ENCODE results near the gene FN3K. TPM values are rescaled to one million over a fixed set of nuclear protein-coding genes. Genes with fewer than 3 reads are reported as not detected.

FN3K gene
- 10 to 100 TPM in 10 of 12 donors, 1 to 10 TPM in 1, not detected in 1; 9.9 to 22.2 (median 15.5) TPM for polyA plus RNA-seq (ENCODE audit: insufficient read length in 12 of 12)
- long read RNA-seq, donor 1, transcript FN3K-201 (6 exons, 1,434 nt): major isoform, 28 of 49 reads
- long read RNA-seq, donor 1, partial matches to known transcripts: 20 of 49 reads
- long read RNA-seq, donor 1, other reads (novel, unspliced or antisense): 0 of 49 reads
- long read RNA-seq, donor 2, partial matches to known transcripts: 0 of 4 reads
- long read RNA-seq, donor 2, other reads (novel, unspliced or antisense): 0 of 4 reads
- long read RNA-seq, donor 3, partial matches to known transcripts: 0 of 4 reads
- long read RNA-seq, donor 3, other reads (novel, unspliced or antisense): 0 of 4 reads
- long read RNA-seq, donor 4: 0 reads
- long read RNA-seq, donor 5, transcript FN3K-201 (6 exons, 1,434 nt): major isoform, 8 of 9 reads
- long read RNA-seq, donor 5, partial matches to known transcripts: 0 of 9 reads
- long read RNA-seq, donor 5, other reads (novel, unspliced or antisense): 0 of 9 reads
- long read RNA-seq, donor 6, partial matches to known transcripts: 0 of 3 reads
- long read RNA-seq, donor 6, other reads (novel, unspliced or antisense): 0 of 3 reads
- long read RNA-seq, donor 7, partial matches to known transcripts: 0 of 4 reads
- long read RNA-seq, donor 7, other reads (novel, unspliced or antisense): 0 of 4 reads
- long read RNA-seq, donor 8, transcript FN3K-201 (6 exons, 1,434 nt): major isoform, 7 of 8 reads
- long read RNA-seq, donor 8, partial matches to known transcripts: 0 of 8 reads
- long read RNA-seq, donor 8, other reads (novel, unspliced or antisense): 0 of 8 reads
- long read RNA-seq, donor 9, partial matches to known transcripts: 0 of 1 reads
- long read RNA-seq, donor 9, other reads (novel, unspliced or antisense): 0 of 1 reads
- long read RNA-seq, donor 10, transcript FN3K-201 (6 exons, 1,434 nt): major isoform, 5 of 5 reads
- long read RNA-seq, donor 10, partial matches to known transcripts: 0 of 5 reads
- long read RNA-seq, donor 10, other reads (novel, unspliced or antisense): 0 of 5 reads
- long read RNA-seq, donor 11, transcript FN3K-201 (6 exons, 1,434 nt): major isoform, 8 of 8 reads
- long read RNA-seq, donor 11, partial matches to known transcripts: 0 of 8 reads
- long read RNA-seq, donor 11, other reads (novel, unspliced or antisense): 0 of 8 reads

- peak; percentile 49 for DNase-seq
Measured at GRCh38 chr17:82734987-82735866, at the start of gene FN3K. FN3K (plus strand) TSS chr17:82735615; CDS start chr17:82735637, 22 bp downstream.

- no peak for DNase-seq
Measured at GRCh38 chr17:82686366-82687324, 48.8 kb upstream of the FN3K start.

GRCh38 chr17:82687375-82687861, 48.0 kb upstream of the FN3K start:
- no peak for DNase-seq

GRCh38 chr17:82687871-82688270, 47.5 kb upstream of the FN3K start:
- no peak for DNase-seq

GRCh38 chr17:82689077-82689476, 46.3 kb upstream of the FN3K start:
- no peak for DNase-seq

GRCh38 chr17:82690786-82691489, 44.5 kb upstream of the FN3K start:
- no peak for DNase-seq

GRCh38 chr17:82691714-82692113, 43.7 kb upstream of the FN3K start:
- no peak for DNase-seq

GRCh38 chr17:82692268-82692667, 43.1 kb upstream of the FN3K start:
- no peak for DNase-seq

GRCh38 chr17:82693168-82693867, 42.1 kb upstream of the FN3K start:
- DNase-seq: no peak

- DNase-seq: no peak
Measured at GRCh38 chr17:82694647-82695046, 40.8 kb upstream of the FN3K start.

- no peak for DNase-seq
Measured at GRCh38 chr17:82696259-82696658, 39.2 kb upstream of the FN3K start.

- DNase-seq: no peak
Measured at GRCh38 chr17:82696916-82697807, 38.3 kb upstream of the FN3K start.

- DNase-seq: no peak
Measured at GRCh38 chr17:82697808-82698064, 37.7 kb upstream of the FN3K start.

- DNase-seq: peak; percentile 98
Measured at GRCh38 chr17:82698065-82698973, 37.1 kb upstream of the FN3K start, which contains the start of gene RAB40B. RAB40B (minus strand) TSS chr17:82698698; CDS start chr17:82698596, 102 bp downstream.

GRCh38 chr17:82698974-82699442, 36.4 kb upstream of the FN3K start:
- DNase-seq: no peak

- no peak for DNase-seq
Measured at GRCh38 chr17:82699551-82699950, 35.9 kb upstream of the FN3K start.

Measured in muscle of arm (tissue), 14 donors.